ENCODE results near the gene FOXF1.

- TF ChIP-seq POLR2A (IDR thresholded peaks at IDR 0.05; ENCODE audit: low read depth, low read length) (peak; percentile 90), POLR2AphosphoS5 (IDR thresholded peaks at IDR 0.05; ENCODE audit: low read depth, low read length) (peak; percentile 87)
These were observed 44.8 kb downstream of the FOXF1 start, which contains the start of gene MTHFSD for GRCh38 chr16:86554917-86555703.

All from GM12892 (cell line).